ENCODE data around the gene CDH4. TPM values are rescaled to one million over a fixed set of nuclear protein-coding genes. Genes with fewer than 3 reads are reported as not detected.

The CDH4 gene
- total and polyA plus RNA-seq, 2 of the 13 experiments (the other 11 are each of a cell fraction or from before 2014, with no cell fraction given): not detected

- TF ChIP-seq, protein P1, sequence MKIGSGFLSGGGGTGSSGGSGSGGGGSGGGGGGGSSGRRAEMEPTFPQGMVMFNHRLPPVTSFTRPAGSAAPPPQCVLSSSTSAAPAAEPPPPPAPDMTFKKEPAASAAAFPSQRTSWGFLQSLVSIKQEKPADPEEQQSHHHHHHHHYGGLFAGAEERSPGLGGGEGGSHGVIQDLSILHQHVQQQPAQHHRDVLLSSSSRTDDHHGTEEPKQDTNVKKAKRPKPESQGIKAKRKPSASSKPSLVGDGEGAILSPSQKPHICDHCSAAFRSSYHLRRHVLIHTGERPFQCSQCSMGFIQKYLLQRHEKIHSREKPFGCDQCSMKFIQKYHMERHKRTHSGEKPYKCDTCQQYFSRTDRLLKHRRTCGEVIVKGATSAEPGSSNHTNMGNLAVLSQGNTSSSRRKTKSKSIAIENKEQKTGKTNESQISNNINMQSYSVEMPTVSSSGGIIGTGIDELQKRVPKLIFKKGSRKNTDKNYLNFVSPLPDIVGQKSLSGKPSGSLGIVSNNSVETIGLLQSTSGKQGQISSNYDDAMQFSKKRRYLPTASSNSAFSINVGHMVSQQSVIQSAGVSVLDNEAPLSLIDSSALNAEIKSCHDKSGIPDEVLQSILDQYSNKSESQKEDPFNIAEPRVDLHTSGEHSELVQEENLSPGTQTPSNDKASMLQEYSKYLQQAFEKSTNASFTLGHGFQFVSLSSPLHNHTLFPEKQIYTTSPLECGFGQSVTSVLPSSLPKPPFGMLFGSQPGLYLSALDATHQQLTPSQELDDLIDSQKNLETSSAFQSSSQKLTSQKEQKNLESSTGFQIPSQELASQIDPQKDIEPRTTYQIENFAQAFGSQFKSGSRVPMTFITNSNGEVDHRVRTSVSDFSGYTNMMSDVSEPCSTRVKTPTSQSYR (CRISPR knock-in tag; IDR thresholded peaks at IDR 0.05; ENCODE audit: borderline replicate concordance): no peak
- no peak for TF ChIP-seq KDM5A (IDR thresholded peaks at IDR 0.05; ENCODE audit: borderline replicate concordance, low read length)
- TF ChIP-seq ZNF557 (CRISPR knock-in tag; IDR thresholded peaks at IDR 0.05): no peak
- TF ChIP-seq ZNF569 (CRISPR knock-in tag; IDR thresholded peaks at IDR 0.05; ENCODE audit: borderline replicate concordance): no peak
- TF ChIP-seq STAT5B (CRISPR knock-in tag; IDR thresholded peaks at IDR 0.05): no peak
- no peak for TF ChIP-seq HMGXB3 (CRISPR knock-in tag; IDR thresholded peaks at IDR 0.05; ENCODE audit: borderline replicate concordance)
- no peak for TF ChIP-seq KAT7 (CRISPR knock-in tag; IDR thresholded peaks at IDR 0.05; ENCODE audit: borderline replicate concordance)
- no peak for TF ChIP-seq EZH2 (conservative IDR thresholded peaks at IDR 0.05; ENCODE audit: low read depth, low read length)
- TF ChIP-seq, protein P2, sequence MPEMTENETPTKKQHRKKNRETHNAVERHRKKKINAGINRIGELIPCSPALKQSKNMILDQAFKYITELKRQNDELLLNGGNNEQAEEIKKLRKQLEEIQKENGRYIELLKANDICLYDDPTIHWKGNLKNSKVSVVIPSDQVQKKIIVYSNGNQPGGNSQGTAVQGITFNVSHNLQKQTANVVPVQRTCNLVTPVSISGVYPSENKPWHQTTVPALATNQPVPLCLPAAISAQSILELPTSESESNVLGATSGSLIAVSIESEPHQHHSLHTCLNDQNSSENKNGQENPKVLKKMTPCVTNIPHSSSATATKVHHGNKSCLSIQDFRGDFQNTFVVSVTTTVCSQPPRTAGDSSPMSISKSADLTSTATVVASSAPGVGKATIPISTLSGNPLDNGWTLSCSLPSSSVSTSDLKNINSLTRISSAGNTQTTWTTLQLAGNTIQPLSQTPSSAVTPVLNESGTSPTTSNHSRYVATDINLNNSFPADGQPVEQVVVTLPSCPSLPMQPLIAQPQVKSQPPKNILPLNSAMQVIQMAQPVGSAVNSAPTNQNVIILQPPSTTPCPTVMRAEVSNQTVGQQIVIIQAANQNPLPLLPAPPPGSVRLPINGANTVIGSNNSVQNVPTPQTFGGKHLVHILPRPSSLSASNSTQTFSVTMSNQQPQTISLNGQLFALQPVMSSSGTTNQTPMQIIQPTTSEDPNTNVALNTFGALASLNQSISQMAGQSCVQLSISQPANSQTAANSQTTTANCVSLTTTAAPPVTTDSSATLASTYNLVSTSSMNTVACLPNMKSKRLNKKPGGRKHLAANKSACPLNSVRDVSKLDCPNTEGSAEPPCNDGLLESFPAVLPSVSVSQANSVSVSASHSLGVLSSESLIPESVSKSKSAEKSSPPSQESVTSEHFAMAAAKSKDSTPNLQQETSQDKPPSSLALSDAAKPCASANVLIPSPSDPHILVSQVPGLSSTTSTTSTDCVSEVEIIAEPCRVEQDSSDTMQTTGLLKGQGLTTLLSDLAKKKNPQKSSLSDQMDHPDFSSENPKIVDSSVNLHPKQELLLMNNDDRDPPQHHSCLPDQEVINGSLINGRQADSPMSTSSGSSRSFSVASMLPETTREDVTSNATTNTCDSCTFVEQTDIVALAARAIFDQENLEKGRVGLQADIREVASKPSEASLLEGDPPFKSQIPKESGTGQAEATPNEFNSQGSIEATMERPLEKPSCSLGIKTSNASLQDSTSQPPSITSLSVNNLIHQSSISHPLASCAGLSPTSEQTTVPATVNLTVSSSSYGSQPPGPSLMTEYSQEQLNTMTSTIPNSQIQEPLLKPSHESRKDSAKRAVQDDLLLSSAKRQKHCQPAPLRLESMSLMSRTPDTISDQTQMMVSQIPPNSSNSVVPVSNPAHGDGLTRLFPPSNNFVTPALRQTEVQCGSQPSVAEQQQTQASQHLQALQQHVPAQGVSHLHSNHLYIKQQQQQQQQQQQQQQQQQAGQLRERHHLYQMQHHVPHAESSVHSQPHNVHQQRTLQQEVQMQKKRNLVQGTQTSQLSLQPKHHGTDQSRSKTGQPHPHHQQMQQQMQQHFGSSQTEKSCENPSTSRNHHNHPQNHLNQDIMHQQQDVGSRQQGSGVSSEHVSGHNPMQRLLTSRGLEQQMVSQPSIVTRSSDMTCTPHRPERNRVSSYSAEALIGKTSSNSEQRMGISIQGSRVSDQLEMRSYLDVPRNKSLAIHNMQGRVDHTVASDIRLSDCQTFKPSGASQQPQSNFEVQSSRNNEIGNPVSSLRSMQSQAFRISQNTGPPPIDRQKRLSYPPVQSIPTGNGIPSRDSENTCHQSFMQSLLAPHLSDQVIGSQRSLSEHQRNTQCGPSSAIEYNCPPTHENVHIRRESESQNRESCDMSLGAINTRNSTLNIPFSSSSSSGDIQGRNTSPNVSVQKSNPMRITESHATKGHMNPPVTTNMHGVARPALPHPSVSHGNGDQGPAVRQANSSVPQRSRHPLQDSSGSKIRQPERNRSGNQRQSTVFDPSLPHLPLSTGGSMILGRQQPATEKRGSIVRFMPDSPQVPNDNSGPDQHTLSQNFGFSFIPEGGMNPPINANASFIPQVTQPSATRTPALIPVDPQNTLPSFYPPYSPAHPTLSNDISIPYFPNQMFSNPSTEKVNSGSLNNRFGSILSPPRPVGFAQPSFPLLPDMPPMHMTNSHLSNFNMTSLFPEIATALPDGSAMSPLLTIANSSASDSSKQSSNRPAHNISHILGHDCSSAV (CRISPR knock-in tag; IDR thresholded peaks at IDR 0.05; ENCODE audit: borderline replicate concordance): no peak
- 0 out of 2 replicates have a peak, but pooled peaks have one; percentile 55 for TF ChIP-seq MEIS1 (CRISPR knock-in tag; IDR thresholded peaks at IDR 0.05; ENCODE audit: borderline replicate concordance)
- TF ChIP-seq MIER2 (CRISPR knock-in tag; IDR thresholded peaks at IDR 0.05): 0 out of 2 replicates have a peak, but pooled peaks have one; percentile 51
Observed at GRCh38 chr20:61956396-61957342, 704.6 kb downstream of the CDH4 start (continued).

All from HepG2 (cell line).